OCI-M2 (cell line): ENCODE measurements around the gene INAFM2.

Source experiments
- DNase-seq: peaks from one replicate; lab custom pipeline; 2025; ENCODE audit not compliant: unreplicated experiment; lab: John Stamatoyannopoulos, UW

INAFM2 gene

DNA sequence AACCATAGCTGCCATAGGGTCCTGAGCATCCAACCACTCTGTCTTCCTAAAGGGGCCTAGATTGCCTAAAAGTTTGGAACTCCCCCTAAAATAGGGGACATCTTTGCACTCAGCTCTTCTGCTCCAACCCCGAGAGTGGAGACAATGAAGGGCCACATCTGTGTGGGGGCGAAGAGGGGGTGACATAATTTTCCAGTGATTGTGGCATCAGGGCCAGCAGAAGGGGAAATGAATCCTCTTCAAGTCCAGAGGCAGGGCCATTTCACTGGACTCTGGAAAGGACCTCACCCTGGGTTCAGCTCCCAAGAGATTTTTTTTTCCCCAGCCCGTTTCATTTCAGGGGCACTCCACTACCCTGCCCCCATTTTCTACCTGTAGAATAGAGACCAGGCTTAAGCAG is 36.0 kb upstream of the INAFM2 start:
- no peak for DNase-seq

DNA sequence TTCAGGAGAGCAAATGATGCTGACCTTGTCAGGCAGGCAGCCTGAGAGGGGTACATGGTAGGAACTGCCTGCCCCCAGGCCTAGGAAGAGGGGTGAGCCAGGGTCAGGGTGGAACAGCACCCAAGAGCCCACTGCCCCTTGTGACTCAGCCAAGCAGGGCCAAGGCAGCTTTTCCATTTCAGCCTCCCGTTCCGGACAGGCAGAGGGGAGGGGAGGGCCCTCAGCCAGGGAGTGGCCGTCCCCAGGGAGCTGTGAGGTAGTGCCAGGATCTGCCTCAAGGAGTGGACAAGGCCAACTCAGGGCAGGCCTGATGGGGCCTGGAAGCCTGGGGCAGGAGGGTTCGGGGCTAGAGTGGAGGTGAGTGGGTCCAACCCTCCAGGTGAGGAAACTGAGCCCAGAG is 35.5 kb upstream of the INAFM2 start:
- no peak for DNase-seq

GRCh38 chr15:40289140-40289775 is 34.2 kb upstream of the INAFM2 start:
- DNase-seq: no peak

DNA sequence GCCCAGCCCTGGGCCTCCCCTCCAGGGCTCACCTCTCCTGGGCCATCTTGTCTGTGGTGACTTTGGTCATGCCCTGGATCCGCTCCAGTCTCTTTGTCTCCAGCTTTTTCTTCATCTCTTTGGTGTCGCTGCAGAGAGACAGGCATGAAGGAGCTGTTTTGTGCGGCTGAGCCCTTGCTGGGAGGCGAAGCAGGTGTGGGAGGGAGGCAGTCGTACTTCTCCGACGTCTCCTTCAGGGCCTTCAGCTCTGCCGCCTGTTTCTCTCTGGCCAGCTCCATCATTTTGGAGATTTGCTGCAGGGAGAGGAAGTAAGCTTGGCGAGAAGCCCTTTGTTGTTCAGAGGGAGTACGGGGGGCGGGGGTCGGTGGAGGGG is 33.0 kb upstream of the INAFM2 start:
- DNase-seq: no peak

DNA sequence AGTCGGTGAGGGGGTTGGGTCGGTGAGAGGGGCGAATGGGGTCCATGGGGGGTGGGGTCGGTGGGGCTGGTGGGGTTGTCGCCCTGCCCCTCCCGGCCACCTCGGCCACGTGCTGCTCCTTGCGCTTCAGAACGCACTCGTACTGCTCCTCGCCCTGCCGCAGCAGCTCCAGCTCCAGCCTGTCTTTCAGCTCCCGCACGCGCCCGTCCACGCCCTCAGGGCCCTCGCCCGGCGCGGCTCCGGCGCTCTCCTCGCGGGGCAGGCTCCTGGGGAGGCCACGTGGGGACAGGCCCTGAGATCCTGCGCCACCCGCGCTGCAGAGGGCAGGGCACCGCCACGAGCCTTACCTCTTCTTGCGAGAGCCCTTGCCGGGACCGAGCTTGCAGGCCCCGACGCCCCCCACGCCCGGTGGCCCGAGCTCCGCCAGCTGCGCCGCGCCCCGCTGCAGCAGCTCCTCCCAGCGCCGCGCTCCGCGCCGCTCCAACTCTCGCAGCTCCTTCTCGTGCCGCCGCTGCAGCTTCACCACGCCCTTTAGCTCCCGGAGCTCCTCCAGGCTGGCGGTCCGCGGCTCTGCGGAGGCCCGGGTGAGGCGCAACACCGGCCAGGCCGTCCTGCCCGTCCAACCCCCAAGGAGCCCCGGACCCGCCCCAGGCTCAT is 32.4 kb upstream of the INAFM2 start:
- no peak for DNase-seq

GRCh38 chr15:40292246-40292645 is 31.2 kb upstream of the INAFM2 start:
- DNase-seq: no peak

DNA sequence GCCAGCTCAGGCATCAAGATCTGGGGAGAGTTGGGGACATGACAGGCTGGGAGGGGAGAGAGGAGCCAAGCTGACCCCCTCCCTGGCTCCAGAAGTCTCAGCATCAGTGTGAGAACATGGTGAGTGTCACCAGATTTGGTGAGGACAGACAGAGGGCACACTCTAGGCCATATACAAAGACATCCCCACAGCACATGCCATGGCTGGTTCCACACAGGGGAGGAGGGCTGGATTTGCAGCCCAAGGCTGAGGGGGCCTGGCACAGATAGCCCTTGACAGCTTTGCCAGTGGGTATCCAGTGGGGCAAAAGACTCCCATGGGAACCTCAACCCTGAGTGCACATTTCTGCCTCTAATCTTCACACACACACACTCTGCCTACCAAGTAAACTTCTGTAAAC is 30.5 kb upstream of the INAFM2 start:
- DNase-seq: no peak

GRCh38 chr15:40293905-40294895 is 29.3 kb upstream of the INAFM2 start:
- no peak for DNase-seq

DNA sequence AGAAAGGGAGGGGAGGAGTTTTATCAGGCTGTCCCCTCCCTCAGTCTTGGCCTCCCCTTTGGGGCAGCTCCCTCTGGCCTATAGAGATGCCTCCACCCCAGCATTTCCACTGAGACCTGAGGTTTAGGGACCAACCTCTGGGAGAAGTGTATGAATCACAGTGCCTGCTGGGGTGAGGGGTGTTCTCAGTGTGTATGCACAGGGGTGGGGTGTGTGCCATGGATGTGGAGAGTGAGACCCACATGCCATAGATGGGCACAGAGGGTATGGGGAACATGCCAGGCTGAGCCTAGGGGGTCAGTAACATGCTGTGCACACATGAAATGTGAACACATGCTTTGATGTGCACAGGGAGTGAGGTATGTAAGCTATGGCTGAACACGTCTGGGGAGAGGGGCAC is 28.2 kb upstream of the INAFM2 start:
- no peak for DNase-seq

GRCh38 chr15:40295877-40296560 is 27.5 kb upstream of the INAFM2 start:
- no peak for DNase-seq

DNA sequence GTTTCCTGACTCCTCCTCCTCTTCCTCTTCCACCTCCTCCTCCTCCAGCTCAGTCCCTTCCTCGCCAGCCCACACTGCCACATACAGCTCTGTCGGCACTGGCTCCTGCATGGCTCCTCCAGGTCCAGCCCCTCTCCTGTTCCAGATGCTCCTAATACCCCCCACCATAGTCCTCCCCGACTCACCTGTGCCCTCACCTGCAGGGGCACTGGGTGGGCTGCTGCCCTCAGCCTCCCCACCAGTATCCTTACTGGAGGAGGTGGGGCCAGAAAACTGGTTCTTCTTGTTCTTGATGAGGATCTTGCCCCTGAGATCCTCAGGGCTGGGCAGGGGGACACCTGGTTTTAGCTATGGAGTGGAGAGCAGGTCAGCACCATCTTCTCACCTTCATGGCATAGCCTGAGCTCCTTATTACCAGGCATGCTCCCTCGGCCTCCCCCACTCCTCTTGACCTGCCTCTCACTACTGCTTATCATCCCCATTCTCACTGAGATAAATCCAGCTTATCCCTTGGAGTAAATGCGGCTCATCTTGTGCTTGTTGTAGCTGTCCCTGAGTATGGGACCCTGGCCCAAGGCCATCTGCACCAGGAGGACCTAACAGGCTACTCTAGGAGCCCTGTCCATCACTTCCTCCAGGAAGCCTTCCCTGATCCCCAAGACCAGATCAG is 26.8 kb upstream of the INAFM2 start:
- no peak for DNase-seq

GRCh38 chr15:40297356-40297755 is 26.1 kb upstream of the INAFM2 start:
- DNase-seq: no peak

- DNase-seq: no peak
Measured at GRCh38 chr15:40298216-40298935, 25.1 kb upstream of the INAFM2 start.

GRCh38 chr15:40300367-40300766 is 23.1 kb upstream of the INAFM2 start:
- no peak for DNase-seq

DNA sequence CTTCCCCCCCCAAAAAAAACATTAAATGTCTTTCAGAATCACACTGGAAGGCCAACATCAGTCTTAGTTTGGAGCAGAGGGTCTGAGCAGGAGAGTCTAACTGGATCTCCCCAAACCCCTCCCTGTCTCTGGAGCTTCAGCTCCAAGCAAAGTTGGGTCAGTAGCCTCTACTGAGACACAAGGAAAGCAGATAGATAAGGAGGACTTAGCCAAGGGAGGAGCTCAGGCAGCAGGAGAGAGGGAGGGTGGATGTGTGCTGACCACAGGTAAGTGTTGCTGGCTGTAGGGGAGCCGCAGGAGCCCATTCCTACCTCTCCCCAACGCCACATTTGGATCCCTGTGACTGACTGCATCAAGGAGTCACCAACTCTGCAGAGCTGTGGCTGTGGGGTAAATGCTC is 22.7 kb upstream of the INAFM2 start:
- DNase-seq: no peak

- DNase-seq: no peak
Measured at GRCh38 chr15:40301467-40302179, 21.9 kb upstream of the INAFM2 start.

DNA sequence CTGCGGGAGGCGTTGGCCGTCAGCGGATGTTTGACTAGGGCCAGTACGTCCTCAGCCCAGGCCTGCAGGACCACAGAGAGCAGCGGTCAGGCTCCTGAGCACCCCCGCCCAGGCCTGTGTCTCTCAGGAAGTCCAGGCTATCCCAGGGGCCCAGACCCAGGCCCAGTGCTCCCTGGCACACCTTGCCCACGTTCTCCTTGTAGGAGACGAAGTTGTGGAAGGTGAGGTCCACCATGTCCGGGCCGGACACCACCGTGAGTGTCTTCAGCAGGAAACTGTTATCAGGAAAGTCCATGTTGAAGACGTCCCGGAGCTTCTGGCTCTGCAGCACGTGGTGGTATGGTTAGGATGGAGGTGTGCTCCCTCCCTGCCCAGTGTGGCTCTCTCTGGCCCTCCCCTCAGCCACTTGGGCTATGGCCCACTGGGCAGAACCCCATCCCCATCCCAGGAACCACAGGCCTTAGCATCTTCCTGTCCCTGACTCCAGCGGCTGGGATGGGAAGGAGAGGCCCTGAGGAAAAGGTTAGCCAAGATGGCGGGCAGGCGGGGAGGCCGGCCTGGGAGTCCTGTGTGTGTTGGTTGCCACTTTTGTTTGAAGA is 21.1 kb upstream of the INAFM2 start:
- no peak for DNase-seq

DNA sequence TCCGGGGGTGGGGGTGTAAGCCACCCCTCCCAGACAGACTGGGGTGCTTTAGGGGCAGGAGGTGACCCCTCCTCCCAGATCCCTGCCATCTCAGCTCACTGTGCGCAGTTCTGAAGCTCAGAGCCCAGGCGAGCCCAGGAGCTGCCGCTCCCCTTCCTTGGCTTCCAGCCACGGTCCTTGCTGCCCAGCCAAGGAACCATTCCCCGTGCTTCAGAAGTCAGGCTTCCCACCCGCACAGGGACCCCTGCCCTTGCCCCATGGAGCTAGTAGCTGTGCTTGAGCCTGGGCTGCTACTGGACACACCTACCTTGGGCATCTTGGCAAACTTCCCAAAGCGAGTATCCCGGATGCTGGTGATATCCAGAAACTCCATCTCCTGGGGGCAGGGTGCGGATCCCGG is 20.5 kb upstream of the INAFM2 start:
- no peak for DNase-seq

- no peak for DNase-seq
Measured at GRCh38 chr15:40303576-40303975, 19.9 kb upstream of the INAFM2 start.
